Endothelial cell of umbilical vein (primary cell): Measurements from ENCODE around the gene BCR. TPM values are rescaled to one million over a fixed set of nuclear protein-coding genes. Genes with fewer than 3 reads are reported as not detected.

Experiments
- BruUV-seq: library from RNA; stranded (reverse); fragments of 400-500 nt; replicated peaks from 2 replicates; lab custom pipeline; 2021; lab: Mats Ljungman, UMichigan
- CTCF ChIA-PET: fragments of 300-600, 350-600 bp; sonication (Branson Sonifier 250); formaldehyde crosslinking; loops from one replicate; lab custom pipeline; 2021; ENCODE audit warnings: antibody characterized with exemption, inconsistent platforms; lab: Charles Lee
- POLR2A ChIA-PET: fragments of 300-600, 350-600 bp; sonication (Branson Sonifier 250); formaldehyde crosslinking; loops from one replicate; lab custom pipeline; 2021; ENCODE audit warnings: antibody characterized with exemption, inconsistent platforms; lab: Charles Lee
- DNase-seq: peaks from one replicate; pipeline ENCODE4 v3.0.0-alpha.2; 2011; ENCODE audit warnings: low read depth, low spot score
- FAIRE-seq: peaks from 2 replicates; lab custom pipeline; 2011; peaks lifted over from hg19 to GRCh38; lab: Jason Lieb, UNC
- H2AFZ ChIP-seq: 2 replicates; pipeline ENCODE4 v1.6.0; 2012; ENCODE audit warnings: low read depth, low read length, control low read depth, inconsistent platforms
- H3K27ac ChIP-seq: 2 replicates; pipeline ENCODE4 v1.5.1; 2011; ENCODE audit warnings: low read depth, mild to moderate bottlenecking, control low read depth, low read length, moderate library complexity; ENCODE audit not compliant: insufficient read depth
- H3K27me3 ChIP-seq, 2 experiments: 2 replicates each; pipeline versions ENCODE4 v1.6.0 to v1.6.1; 2011; ENCODE audit warnings: low read length in 2 of 2, mixed read lengths in 1 of 2; ENCODE audit not compliant: control insufficient read depth in 2 of 2, insufficient read depth in 2 of 2
- H3K36me3 ChIP-seq, 2 experiments: 2 replicates in 1 of 2; 3 replicates in 1 of 2; pipeline ENCODE4 v1.5.1; 2011; ENCODE audit warnings: low read length in 2 of 2, mild to moderate bottlenecking in 1 of 2, moderate library complexity in 1 of 2; ENCODE audit not compliant: control insufficient read depth in 2 of 2, insufficient read depth in 2 of 2; ENCODE audit errors: extremely low read depth in 1 of 2
- H3K4me1 ChIP-seq: 3 replicates; pipeline ENCODE4 v1.5.1; 2011; ENCODE audit warnings: mild to moderate bottlenecking, low read length; ENCODE audit not compliant: control insufficient read depth, insufficient read depth; ENCODE audit errors: extremely low read depth
- H3K4me2 ChIP-seq: 2 replicates; pipeline ENCODE4 v1.6.1; 2011; ENCODE audit warnings: low read length, control low read depth, mixed read lengths; ENCODE audit not compliant: insufficient read depth
- H3K4me3 ChIP-seq, 3 experiments: fragments of 200-600 bp in 1 of 3; sonication (generic), shearing (Covaris generic) in 1 of 3; replicated peaks in 1 of 3; 2 replicates each; pipeline ENCODE4 v1.5.1; 2011 to 2016; ENCODE audit warnings: control low read depth in 3 of 3, low read length in 3 of 3, mild to moderate bottlenecking in 2 of 3, inconsistent platforms in 1 of 3, low read depth in 1 of 3, moderate library complexity in 1 of 3; ENCODE audit not compliant: insufficient read depth in 1 of 3
- H3K79me2 ChIP-seq: 2 replicates; pipeline ENCODE4 v1.6.0; 2012; ENCODE audit warnings: low read length, inconsistent platforms; ENCODE audit not compliant: control insufficient read depth, insufficient read depth
- H3K9ac ChIP-seq: replicated peaks from 2 replicates; pipeline ENCODE3; 2011; ENCODE audit warnings: low read length, control low read depth; ENCODE audit not compliant: insufficient read depth; ENCODE audit errors: extremely low read depth
- H3K9me1 ChIP-seq: replicated peaks from 3 replicates; pipeline ENCODE4 v1.6.0; 2011; ENCODE audit warnings: mild to moderate bottlenecking, low read length; ENCODE audit not compliant: control insufficient read depth, insufficient read depth; ENCODE audit errors: extremely low read depth
- H3K9me3 ChIP-seq: replicated peaks from 2 replicates; pipeline ENCODE4 v1.5.1; 2012; ENCODE audit warnings: low read length, inconsistent platforms; ENCODE audit not compliant: control insufficient read depth, insufficient read depth
- H4K20me1 ChIP-seq: replicated peaks from 2 replicates; pipeline ENCODE3; 2011; ENCODE audit warnings: mild to moderate bottlenecking, low read length; ENCODE audit not compliant: control insufficient read depth, insufficient read depth; ENCODE audit errors: extremely low read depth
- EZH2 ChIP-seq: IDR thresholded peaks from 2 replicates; pipeline ENCODE4 v1.6.1; 2012; ENCODE audit warnings: borderline replicate concordance, low read depth, mild to moderate bottlenecking, moderate library complexity, low read length, inconsistent platforms; ENCODE audit not compliant: severe bottlenecking
- GATA2 ChIP-seq: IDR thresholded peaks from 2 replicates; pipeline ENCODE4 v1.7.0; 2011; ENCODE audit warnings: low read depth, mild to moderate bottlenecking, moderate library complexity, mixed read lengths, low read length; ENCODE audit not compliant: insufficient read length, insufficient read depth
- JUN ChIP-seq: IDR thresholded peaks from 2 replicates; pipeline ENCODE4 v1.6.1; 2011; ENCODE audit warnings: borderline replicate concordance, low read depth; ENCODE audit not compliant: insufficient read length, insufficient read depth
- MAX ChIP-seq: IDR thresholded peaks from 2 replicates; pipeline ENCODE4 v1.6.1; 2011; ENCODE audit not compliant: insufficient read depth, insufficient read length
- POLR2AphosphoS5 ChIP-seq: IDR thresholded peaks from 2 replicates; pipeline ENCODE4 v1.6.1; 2012; ENCODE audit warnings: low read depth, mild to moderate bottlenecking, control low read depth, low read length, moderate library complexity; ENCODE audit not compliant: insufficient read depth
- dilution Hi-C: fragments of 300-500 bp; cut with MboI; formaldehyde crosslinking; loops from one replicate; pipeline ENCODE4 v1.15.0; 2019; ENCODE audit warnings: low sequenced_read_pairs; ENCODE audit not compliant: extremely low pct_ligation_motif_present
- intact Hi-C: fragments of 100-400 bp; cut with micrococcal nuclease; formaldehyde crosslinking; loops from one replicate; pipeline ENCODE4 v1.10.0; 2022
- polyA plus RNA-seq, 4 experiments: library from polyadenylated mRNA; depleted of rRNA in 3 of 4; stranded (reverse) in 3 of 4; unstranded in 1 of 4; fragments of >200 nt; gene quantifications; 2 replicates each; pipeline versions ENCODE4 v1.2.1 to v1.2.3, GENCODE V29; 2011 to 2012; ENCODE audit warnings: missing spikeins in 1 of 4
- total RNA-seq: library from RNA; stranded (reverse); gene quantifications from 2 replicates; pipeline ENCODE4 v1.2.3, GENCODE V29; 2021

Gene BCR
- total and polyA plus RNA-seq, 2 donors (not counting 3 experiments of a cell fraction or from before 2014, with no cell fraction given), result 129 to 141 TPM

GRCh38 chr22:23146478-23147205 is 33.7 kb upstream of the BCR start:
- TSS peak; percentile 16 for BruUV-seq
- Histone ChIP-seq H3K9me3 (no peaks in the 10 kb centered on the region), H4K20me1 (no peaks in the 10 kb centered on the region), H3K27ac (no peak overlapping the region), H3K36me3 (no peaks in the 10 kb centered on the region), H3K9me1 (no peaks in the 10 kb centered on the region), H3K4me1 (peaks cover 9% of the 10 kb centered on the region), H2AFZ (no peak overlapping the region), H3K27me3 (no peaks in the 10 kb centered on the region), H3K4me2 (no peak overlapping the region), H3K79me2 (no peaks in the 10 kb centered on the region), H3K9ac (no peak overlapping the region), H3K4me3 (no peak overlapping the region)
- no peak for DNase-seq
- TF ChIP-seq EZH2 (no peak), POLR2AphosphoS5 (no peak), GATA2 (no peak), JUN (no peak), MAX (no peak)
- CTCF ChIA-PET, result interaction anchor here (2.1 to 3.0 kb wide), 3 partner anchors 10 to 144 kb away, joined by 7 to 15 read pairs (median 10); no protein-coding TSS in a partner anchor
- dilution Hi-C loops (no loop called here), intact Hi-C loops (loop anchor here (10.0 kb wide), 1 partner anchor 238 kb away; no protein-coding TSS in a partner anchor)
- FAIRE-seq, result no peak
- POLR2A ChIA-PET, result no interaction called here
